Measurements from ENCODE around the gene PLA2G4D.

DNA sequence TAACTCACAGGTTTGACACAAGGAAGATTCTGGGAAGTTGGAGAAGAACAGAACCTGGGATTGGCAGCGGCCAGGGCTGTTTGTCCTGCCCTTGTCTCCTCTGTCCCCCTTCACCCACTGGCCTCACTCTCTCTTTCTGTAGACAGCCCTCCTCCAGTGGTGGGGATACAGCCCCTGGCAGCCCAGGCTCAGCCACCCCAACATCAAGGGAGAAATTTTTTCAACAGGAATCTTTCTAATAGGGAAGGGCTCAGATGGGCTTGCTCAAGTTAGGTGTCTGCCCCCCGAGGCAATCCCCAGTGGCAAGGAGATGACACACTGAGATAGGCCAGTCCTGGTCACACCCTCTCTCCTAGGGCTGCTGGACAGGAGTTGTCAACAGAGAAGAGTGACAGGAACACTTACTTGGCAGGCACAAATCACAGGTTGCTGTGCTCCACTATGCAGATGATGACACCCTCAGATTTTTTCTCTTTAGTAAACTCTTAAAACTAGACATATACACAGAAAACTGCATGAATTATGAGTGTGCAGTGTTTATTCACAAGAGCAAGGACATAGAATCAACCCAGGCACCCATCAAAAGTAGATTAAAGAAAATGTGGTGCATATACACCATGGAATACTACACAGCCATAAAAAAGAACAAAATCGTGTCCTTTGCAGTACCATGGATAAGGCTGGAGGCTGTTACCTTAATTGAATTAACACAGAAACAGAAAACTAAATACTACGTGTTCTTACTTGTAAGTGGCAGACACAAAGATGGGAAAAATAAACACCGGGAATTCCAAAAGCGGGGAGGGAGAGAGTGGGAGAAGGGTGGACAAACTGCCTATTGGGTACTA is 36.3 kb downstream of the PLA2G4D start:
- TF ChIP-seq CTCF (IDR thresholded peaks at IDR 0.05) (no peak), POLR2A (IDR thresholded peaks at IDR 0.05) (no peak)
